ENCODE measurements around the gene STK10. TPM values are rescaled to one million over a fixed set of nuclear protein-coding genes. Genes with fewer than 3 reads are reported as not detected.

The STK10 gene
- total and polyA plus RNA-seq, 9 of the 15 experiments (the other 6 are each of a cell fraction or from before 2014, with no cell fraction given): 0.30 to 6.7 (median 2.4) TPM

DNA sequence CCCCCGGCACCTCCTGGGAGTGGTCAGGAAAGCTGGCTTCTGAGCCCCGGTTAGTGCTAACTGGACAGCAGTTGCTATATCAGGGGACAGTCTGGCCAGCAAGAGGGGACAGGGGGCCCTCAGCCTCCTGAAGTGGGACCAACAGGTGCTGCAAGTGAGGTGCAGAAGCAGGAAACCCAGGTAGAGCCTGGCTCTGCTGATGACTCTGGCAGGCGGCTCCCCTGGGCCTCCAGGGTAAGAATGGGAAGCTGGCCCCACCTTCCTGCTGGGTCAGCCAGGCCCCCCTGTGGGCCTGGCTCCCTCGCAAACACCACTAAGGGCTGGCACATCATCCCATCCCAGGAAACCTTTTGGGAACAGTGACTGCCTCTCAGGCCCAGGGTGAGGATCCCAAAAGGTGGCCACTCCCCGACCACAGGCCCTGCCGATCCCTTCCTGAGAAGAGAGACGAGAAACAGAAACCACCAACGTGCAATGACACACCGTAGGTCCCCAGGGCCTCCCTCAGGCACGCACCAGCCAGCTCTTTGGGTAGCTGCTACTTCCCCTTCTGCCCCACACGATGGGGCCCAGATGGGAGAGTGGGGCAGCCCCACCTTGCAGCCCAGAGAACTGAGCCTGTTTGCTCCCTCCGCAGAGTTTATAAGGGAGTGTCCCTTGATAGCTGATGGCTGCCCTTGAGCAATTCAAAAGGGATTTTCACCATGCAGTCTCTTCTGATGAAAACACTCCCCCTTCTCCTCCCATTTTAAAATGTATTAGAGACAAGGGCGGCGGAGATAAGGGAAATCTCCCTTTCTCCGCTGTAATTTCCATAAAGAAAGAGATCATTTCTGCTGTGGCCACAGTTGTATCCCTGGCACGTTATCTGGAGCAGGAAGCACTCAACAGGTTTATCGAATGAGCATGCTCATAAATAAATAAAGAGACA lies 76.8 kb downstream of the STK10 start (continued):
- TF ChIP-seq, protein P1, sequence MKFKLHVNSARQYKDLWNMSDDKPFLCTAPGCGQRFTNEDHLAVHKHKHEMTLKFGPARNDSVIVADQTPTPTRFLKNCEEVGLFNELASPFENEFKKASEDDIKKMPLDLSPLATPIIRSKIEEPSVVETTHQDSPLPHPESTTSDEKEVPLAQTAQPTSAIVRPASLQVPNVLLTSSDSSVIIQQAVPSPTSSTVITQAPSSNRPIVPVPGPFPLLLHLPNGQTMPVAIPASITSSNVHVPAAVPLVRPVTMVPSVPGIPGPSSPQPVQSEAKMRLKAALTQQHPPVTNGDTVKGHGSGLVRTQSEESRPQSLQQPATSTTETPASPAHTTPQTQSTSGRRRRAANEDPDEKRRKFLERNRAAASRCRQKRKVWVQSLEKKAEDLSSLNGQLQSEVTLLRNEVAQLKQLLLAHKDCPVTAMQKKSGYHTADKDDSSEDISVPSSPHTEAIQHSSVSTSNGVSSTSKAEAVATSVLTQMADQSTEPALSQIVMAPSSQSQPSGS (CRISPR knock-in tag; IDR thresholded peaks at IDR 0.05): no peak
- TF ChIP-seq JUN (IDR thresholded peaks at IDR 0.05; ENCODE audit: borderline replicate concordance, low read depth, low read length) (no peak), JUN (CRISPR knock-in tag; IDR thresholded peaks at IDR 0.05; ENCODE audit: borderline replicate concordance) (no peak), ZNF239 (CRISPR knock-in tag; IDR thresholded peaks at IDR 0.05) (no peak), PCBP2 (IDR thresholded peaks at IDR 0.05; ENCODE audit: low read depth, low read length, poor library complexity, severe bottlenecking) (no peak), ZNF77 (CRISPR knock-in tag; IDR thresholded peaks at IDR 0.05) (no peak), CBX5 (IDR thresholded peaks at IDR 0.05; ENCODE audit: borderline replicate concordance, low read depth) (no peak), SRF (CRISPR knock-in tag; IDR thresholded peaks at IDR 0.05) (no peak), ZFP1 (CRISPR knock-in tag; IDR thresholded peaks at IDR 0.05) (no peak), SNIP1 (IDR thresholded peaks at IDR 0.05; ENCODE audit: low read depth) (no peak), CBX2 (IDR thresholded peaks at IDR 0.05; ENCODE audit: insufficient read depth, low read length, poor library complexity, severe bottlenecking) (no peak), ZNF398 (CRISPR knock-in tag; IDR thresholded peaks at IDR 0.05) (no peak), FOSL1 (tag; conservative IDR thresholded peaks at IDR 0.05) (no peak), ZNF3 (CRISPR knock-in tag; IDR thresholded peaks at IDR 0.05) (no peak), HMG20B (CRISPR knock-in tag; IDR thresholded peaks at IDR 0.05) (no peak), NR0B1 (IDR thresholded peaks at IDR 0.05; ENCODE audit: partially characterized antibody) (no peak), E2F4 (CRISPR knock-in tag; IDR thresholded peaks at IDR 0.05; ENCODE audit: low read depth) (no peak), NUFIP1 (IDR thresholded peaks at IDR 0.05; ENCODE audit: partially characterized antibody) (no peak), MYNN (IDR thresholded peaks at IDR 0.05) (no peak), MYNN (CRISPR knock-in tag; IDR thresholded peaks at IDR 0.05) (no peak)
- TF ChIP-seq, protein P2, sequence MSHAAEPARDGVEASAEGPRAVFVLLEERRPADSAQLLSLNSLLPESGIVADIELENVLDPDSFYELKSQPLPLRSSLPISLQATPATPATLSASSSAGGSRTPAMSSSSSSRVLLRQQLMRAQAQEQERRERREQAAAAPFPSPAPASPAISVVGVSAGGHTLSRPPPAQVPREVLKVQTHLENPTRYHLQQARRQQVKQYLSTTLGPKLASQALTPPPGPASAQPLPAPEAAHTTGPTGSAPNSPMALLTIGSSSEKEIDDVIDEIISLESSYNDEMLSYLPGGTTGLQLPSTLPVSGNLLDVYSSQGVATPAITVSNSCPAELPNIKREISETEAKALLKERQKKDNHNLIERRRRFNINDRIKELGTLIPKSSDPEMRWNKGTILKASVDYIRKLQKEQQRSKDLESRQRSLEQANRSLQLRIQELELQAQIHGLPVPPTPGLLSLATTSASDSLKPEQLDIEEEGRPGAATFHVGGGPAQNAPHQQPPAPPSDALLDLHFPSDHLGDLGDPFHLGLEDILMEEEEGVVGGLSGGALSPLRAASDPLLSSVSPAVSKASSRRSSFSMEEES (CRISPR knock-in tag; IDR thresholded peaks at IDR 0.05): no peak
